A549 (cell line): Measurements from ENCODE around the gene TRIM38. TPM values are rescaled to one million over a fixed set of nuclear protein-coding genes. Genes with fewer than 3 reads are reported as not detected.
A peak's percentile ranks its signal among the peaks of the same experiment; 100 is the strongest.
"Not testable (repeated sequence)": the region's sequence is repeated elsewhere in the genome, so short reads cannot be mapped to it uniquely, and the experiment has no call there.

Experiments used
- ATAC-seq, 2 experiments: fragments of 200-7000 bp in 1 of 2; fragments of >200 bp in 1 of 2; cut with Nextera tagmentation in 1 of 2; cut with Tn5 transposase in 1 of 2; 3 replicates each; pipeline versions ENCODE4 v1.8.0 to v1.9.1; 2018 to 2020; ENCODE audit warnings: mild to moderate bottlenecking in 1 of 2, moderate library complexity in 1 of 2
- CTCF ChIA-PET: fragments of 300-600 bp; sonication (Branson Sonifier 250); formaldehyde crosslinking; extraction: SDS; loops from one replicate; lab custom pipeline; 2021; ENCODE audit warnings: antibody characterized with exemption, inconsistent platforms; lab: Yijun Ruan, JAX
- POLR2A ChIA-PET: fragments of 350-600 bp; formaldehyde crosslinking; extraction: SDS; loops from one replicate; lab custom pipeline; 2021; ENCODE audit warnings: antibody characterized with exemption, inconsistent platforms; lab: Yijun Ruan, JAX
- DNase-seq, 2 experiments: peaks; one replicate each; pipeline versions ENCODE4 v3.0.0 to v3.0.0-alpha.2; 2011 to 2016; ENCODE audit warnings: low read depth in 1 of 2, low spot score in 1 of 2
- FAIRE-seq: peaks from 2 replicates; lab custom pipeline; 2011; peaks lifted over from hg19 to GRCh38; lab: Jason Lieb, UNC
- H3K27ac ChIP-seq, 2 experiments: fragments of >200 bp; sonication (Bioruptor Twin); formaldehyde crosslinking; 3 replicates each; pipeline ENCODE4 v1.5.1; 2016 to 2017
- H3K4me1 ChIP-seq: fragments of >200 bp; sonication (Bioruptor Twin); formaldehyde crosslinking; 3 replicates; pipeline ENCODE4 v1.6.1; 2016
- H3K4me2 ChIP-seq: fragments of >200 bp; sonication (Bioruptor Twin); formaldehyde crosslinking; 3 replicates; pipeline ENCODE4 v1.6.1; 2016
- H3K4me3 ChIP-seq: fragments of >200 bp; sonication (Bioruptor Twin); formaldehyde crosslinking; 3 replicates; pipeline ENCODE4 v1.5.1; 2016
- H3K9me3 ChIP-seq: fragments of >200 bp; sonication (Bioruptor Twin); formaldehyde crosslinking; 3 replicates; pipeline ENCODE4 v1.6.1; 2016
- GATA3 ChIP-seq: IDR thresholded peaks from 2 replicates; pipeline ENCODE4 v1.6.1; 2012; ENCODE audit warnings: borderline replicate concordance
- HOXB13 ChIP-seq: fragments of 250-450 bp; sonication (Bioruptor Pico); IDR thresholded peaks from 2 replicates; pipeline ENCODE4 v1.5.0; 2020; ENCODE audit warnings: low read depth, mild to moderate bottlenecking, moderate library complexity
- KDM1A ChIP-seq: fragments of 200-600 bp; sonication (generic); IDR thresholded peaks from 2 replicates; pipeline ENCODE4 v1.6.1; 2016; ENCODE audit warnings: low read depth, mild to moderate bottlenecking
- MAFK ChIP-seq: fragments of 450-650 bp; IDR thresholded peaks from 2 replicates; pipeline ENCODE4 v1.6.1; 2014; ENCODE audit not compliant: partially characterized antibody
- NPAS2 ChIP-seq: fragments of 250-450 bp; sonication (Bioruptor Pico); IDR thresholded peaks from 2 replicates; pipeline ENCODE4 v1.8.0; 2022; ENCODE audit warnings: mild to moderate bottlenecking, moderate library complexity, borderline replicate concordance
- POLR2A ChIP-seq: IDR thresholded peaks from 2 replicates; pipeline ENCODE4 v1.6.1; 2012; ENCODE audit warnings: mild to moderate bottlenecking, low read length
- POLR2AphosphoS2 ChIP-seq: conservative IDR thresholded peaks from 2 replicates; pipeline ENCODE4 v1.6.1; 2012; ENCODE audit warnings: low read length, improper control_type of control experiment, inconsistent platforms
- RAD21 ChIP-seq, 2 experiments: fragments of >200 bp in 1 of 2; sonication (Bioruptor Twin) in 1 of 2; formaldehyde crosslinking in 1 of 2; IDR thresholded peaks in 1 of 2; conservative IDR thresholded peaks in 1 of 2; 2 replicates in 1 of 2; 3 replicates in 1 of 2; pipeline ENCODE4 v1.6.1; 2012 to 2018; ENCODE audit warnings: inconsistent platforms in 1 of 2
- RARB ChIP-seq: fragments of 250-450 bp; sonication (Bioruptor Pico); IDR thresholded peaks from 2 replicates; pipeline ENCODE4 v1.8.0; 2021; ENCODE audit warnings: mild to moderate bottlenecking, moderate library complexity
- TP53 ChIP-seq: fragments of 250-450 bp; sonication (Bioruptor Pico); IDR thresholded peaks from 2 replicates; pipeline ENCODE4 v1.5.0; 2021; ENCODE audit warnings: mild to moderate bottlenecking, moderate library complexity
- ZC3H11A ChIP-seq: fragments of 450-650 bp; IDR thresholded peaks from 2 replicates; pipeline ENCODE4 v1.6.1; 2014; ENCODE audit warnings: antibody characterized with exemption, mild to moderate bottlenecking
- ZNF302 ChIP-seq: fragments of 250-450 bp; sonication (Bioruptor Pico); IDR thresholded peaks from 2 replicates; pipeline ENCODE4 v1.9.0; 2021; ENCODE audit warnings: inconsistent platforms, mild to moderate bottlenecking, moderate library complexity
- WGBS: methylation state at CpG from one replicate; pipeline ENCODE4 v1.1.6; 2017; ENCODE audit errors: missing lambda C conversion rate; 5-methylcytosine and 5-hydroxymethylcytosine counted together
- polyA plus RNA-seq, 4 experiments: library from polyadenylated mRNA; depleted of rRNA in 3 of 4; stranded (reverse); fragments of >200 nt; fragmentation: RNase III in 1 of 4; extraction: RNeasy Plus Mini Kit Qiagen cat#74134 plus additional on column Dnase treatment in 1 of 4; gene quantifications; 2 replicates in 3 of 4; 3 replicates in 1 of 4; pipeline ENCODE4 v1.2.3, GENCODE V29; 2011 to 2017
- TF ChIP-seq, protein P1 (sequence below): fragments of >200 bp; sonication (Bioruptor Twin); formaldehyde crosslinking; IDR thresholded peaks from 3 replicates; pipeline ENCODE4 v1.5.1; 2016
- TF ChIP-seq, protein P2 (sequence below): fragments of 200-600 bp; sonication (generic); IDR thresholded peaks from 2 replicates; pipeline ENCODE4 v1.6.1; 2016; ENCODE audit warnings: antibody characterized with exemption, mild to moderate bottlenecking, moderate library complexity

Gene TRIM38
- polyA plus RNA-seq, 2 of the 4 experiments (the other 2 are of a cell fraction): 1.7 to 3.4 TPM

DNA sequence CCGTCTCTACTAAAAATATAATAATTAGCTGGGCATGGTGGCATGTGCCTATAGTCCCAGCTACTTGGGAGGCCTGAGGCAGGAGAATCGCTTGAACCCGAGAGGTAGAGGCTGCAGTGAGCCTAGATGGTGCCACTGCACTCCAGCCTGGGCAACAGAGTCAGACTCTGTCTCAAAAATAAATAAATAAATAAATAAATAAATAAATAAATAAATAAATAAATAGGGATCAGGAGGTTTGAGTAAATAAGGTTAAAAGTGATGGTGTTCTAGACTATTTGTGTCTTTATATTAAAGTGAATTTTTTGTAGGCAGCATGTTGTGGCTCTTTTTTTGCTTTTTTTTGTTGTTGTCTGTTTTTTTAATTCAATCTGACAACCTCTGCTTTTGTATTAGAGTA lies 15.1 kb upstream of the TRIM38 start:
- H3K4me2 ChIP-seq, H3K4me1 ChIP-seq, DNase-seq, POLR2A ChIA-PET, H3K4me3 ChIP-seq, H3K9me3 ChIP-seq, FAIRE-seq, ATAC-seq, H3K27ac ChIP-seq: not testable (repeated sequence)
- peak; percentile 53 for TF ChIP-seq ZC3H11A
- CTCF ChIA-PET: interaction anchor here (1.3 kb wide), 1 partner anchor 65 kb away, joined by 3 read pairs; no protein-coding TSS in a partner anchor
- WGBS: 98% methylated on average over 3 of the region's 3 CpGs

DNA sequence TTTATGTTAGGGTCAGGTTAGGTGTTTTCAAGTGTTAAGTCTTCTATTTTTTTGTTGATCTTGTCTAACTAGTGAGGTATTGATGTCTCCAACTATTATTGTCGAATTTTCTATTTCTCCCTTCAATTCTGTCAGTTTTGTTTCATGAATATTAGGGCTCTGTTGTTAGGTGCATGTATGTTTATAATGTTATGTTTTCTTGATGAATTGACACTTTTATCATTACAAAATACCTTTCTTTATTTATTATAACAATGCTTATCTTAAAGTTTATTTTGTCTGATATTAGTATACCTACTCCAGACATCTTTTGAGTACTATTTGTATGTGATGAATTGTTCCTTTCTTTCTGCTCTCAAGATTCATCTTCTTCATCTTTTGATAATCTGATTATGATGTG lies 12.9 kb upstream of the TRIM38 start:
- Histone ChIP-seq H3K4me3 (no peak overlapping the region), H3K9me3 (no peaks in the 10 kb centered on the region), H3K4me1 (no peaks in the 10 kb centered on the region), H3K4me2 (no peak overlapping the region), H3K27ac (no peak overlapping the region)
- no peak for FAIRE-seq
- ChIA-PET POLR2A (no interaction called here), CTCF (no interaction called here)
- DNase-seq: no peak
- ATAC-seq: no peak
- 13% methylated on average over 1 of the region's 1 CpG for WGBS
- TF ChIP-seq GATA3 (no peak), HOXB13 (CRISPR knock-in tag) (no peak), NPAS2 (no peak), MAFK (peak; percentile 3), POLR2AphosphoS2 (no peak), TP53 (CRISPR knock-in tag) (no peak)

DNA sequence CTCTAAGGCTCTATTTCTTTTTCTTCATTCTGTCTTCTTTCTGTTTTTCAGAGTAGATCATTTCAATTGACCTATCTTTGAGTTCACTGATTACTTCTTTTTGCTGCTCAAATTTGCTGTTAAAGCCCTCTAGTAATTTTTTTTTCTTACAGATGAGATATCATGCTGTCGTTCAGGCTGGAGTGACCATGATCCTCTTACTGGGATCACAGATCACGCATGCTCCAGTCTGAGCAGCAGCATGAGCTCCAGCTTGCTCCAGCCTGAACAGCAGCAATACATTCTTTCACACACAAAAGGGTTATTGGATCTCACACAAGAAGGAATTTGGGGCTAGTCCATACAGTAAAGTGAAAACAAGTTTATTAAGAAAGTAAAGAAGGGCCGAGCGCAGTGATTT lies 12.3 kb upstream of the TRIM38 start:
- H3K4me2 ChIP-seq: no peak overlapping the region
- 40% methylated on average over 4 of the region's 4 CpGs for WGBS

More for the DNA sequence above, 12.3 kb upstream of the TRIM38 start:
- Histone ChIP-seq H3K9me3 (no peaks in the 10 kb centered on the region), H3K27ac (no peak overlapping the region), H3K4me3 (no peak overlapping the region), H3K4me1 (no peaks in the 10 kb centered on the region)
- FAIRE-seq (no peak), ATAC-seq (no peak), DNase-seq (no peak)
- ChIA-PET POLR2A (no interaction called here), CTCF (no interaction called here)
- TF ChIP-seq, protein P1, sequence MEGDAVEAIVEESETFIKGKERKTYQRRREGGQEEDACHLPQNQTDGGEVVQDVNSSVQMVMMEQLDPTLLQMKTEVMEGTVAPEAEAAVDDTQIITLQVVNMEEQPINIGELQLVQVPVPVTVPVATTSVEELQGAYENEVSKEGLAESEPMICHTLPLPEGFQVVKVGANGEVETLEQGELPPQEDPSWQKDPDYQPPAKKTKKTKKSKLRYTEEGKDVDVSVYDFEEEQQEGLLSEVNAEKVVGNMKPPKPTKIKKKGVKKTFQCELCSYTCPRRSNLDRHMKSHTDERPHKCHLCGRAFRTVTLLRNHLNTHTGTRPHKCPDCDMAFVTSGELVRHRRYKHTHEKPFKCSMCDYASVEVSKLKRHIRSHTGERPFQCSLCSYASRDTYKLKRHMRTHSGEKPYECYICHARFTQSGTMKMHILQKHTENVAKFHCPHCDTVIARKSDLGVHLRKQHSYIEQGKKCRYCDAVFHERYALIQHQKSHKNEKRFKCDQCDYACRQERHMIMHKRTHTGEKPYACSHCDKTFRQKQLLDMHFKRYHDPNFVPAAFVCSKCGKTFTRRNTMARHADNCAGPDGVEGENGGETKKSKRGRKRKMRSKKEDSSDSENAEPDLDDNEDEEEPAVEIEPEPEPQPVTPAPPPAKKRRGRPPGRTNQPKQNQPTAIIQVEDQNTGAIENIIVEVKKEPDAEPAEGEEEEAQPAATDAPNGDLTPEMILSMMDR: no peak
- TF ChIP-seq, protein P2, sequence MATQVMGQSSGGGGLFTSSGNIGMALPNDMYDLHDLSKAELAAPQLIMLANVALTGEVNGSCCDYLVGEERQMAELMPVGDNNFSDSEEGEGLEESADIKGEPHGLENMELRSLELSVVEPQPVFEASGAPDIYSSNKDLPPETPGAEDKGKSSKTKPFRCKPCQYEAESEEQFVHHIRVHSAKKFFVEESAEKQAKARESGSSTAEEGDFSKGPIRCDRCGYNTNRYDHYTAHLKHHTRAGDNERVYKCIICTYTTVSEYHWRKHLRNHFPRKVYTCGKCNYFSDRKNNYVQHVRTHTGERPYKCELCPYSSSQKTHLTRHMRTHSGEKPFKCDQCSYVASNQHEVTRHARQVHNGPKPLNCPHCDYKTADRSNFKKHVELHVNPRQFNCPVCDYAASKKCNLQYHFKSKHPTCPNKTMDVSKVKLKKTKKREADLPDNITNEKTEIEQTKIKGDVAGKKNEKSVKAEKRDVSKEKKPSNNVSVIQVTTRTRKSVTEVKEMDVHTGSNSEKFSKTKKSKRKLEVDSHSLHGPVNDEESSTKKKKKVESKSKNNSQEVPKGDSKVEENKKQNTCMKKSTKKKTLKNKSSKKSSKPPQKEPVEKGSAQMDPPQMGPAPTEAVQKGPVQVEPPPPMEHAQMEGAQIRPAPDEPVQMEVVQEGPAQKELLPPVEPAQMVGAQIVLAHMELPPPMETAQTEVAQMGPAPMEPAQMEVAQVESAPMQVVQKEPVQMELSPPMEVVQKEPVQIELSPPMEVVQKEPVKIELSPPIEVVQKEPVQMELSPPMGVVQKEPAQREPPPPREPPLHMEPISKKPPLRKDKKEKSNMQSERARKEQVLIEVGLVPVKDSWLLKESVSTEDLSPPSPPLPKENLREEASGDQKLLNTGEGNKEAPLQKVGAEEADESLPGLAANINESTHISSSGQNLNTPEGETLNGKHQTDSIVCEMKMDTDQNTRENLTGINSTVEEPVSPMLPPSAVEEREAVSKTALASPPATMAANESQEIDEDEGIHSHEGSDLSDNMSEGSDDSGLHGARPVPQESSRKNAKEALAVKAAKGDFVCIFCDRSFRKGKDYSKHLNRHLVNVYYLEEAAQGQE: no peak
- TF ChIP-seq ZNF302 (CRISPR knock-in tag): no peak
- no peak for TF ChIP-seq RARB (CRISPR knock-in tag)
- no peak for TF ChIP-seq POLR2A
- TF ChIP-seq RAD21 (conservative IDR thresholded peaks at IDR 0.05 in 1 of 2, IDR thresholded peaks at IDR 0.05 in 1 of 2): no peak
- TF ChIP-seq KDM1A: no peak
- TF ChIP-seq, all 56 proteins: peak for 0
